Measurements from ENCODE around the gene DRAP1. TPM values are rescaled to one million over a fixed set of nuclear protein-coding genes. Genes with fewer than 3 reads are reported as not detected.

The DRAP1 gene
- polyA plus RNA-seq, 2 of the 4 experiments (the other 2 are of a cell fraction) = 73.7 to 143 TPM

DNA sequence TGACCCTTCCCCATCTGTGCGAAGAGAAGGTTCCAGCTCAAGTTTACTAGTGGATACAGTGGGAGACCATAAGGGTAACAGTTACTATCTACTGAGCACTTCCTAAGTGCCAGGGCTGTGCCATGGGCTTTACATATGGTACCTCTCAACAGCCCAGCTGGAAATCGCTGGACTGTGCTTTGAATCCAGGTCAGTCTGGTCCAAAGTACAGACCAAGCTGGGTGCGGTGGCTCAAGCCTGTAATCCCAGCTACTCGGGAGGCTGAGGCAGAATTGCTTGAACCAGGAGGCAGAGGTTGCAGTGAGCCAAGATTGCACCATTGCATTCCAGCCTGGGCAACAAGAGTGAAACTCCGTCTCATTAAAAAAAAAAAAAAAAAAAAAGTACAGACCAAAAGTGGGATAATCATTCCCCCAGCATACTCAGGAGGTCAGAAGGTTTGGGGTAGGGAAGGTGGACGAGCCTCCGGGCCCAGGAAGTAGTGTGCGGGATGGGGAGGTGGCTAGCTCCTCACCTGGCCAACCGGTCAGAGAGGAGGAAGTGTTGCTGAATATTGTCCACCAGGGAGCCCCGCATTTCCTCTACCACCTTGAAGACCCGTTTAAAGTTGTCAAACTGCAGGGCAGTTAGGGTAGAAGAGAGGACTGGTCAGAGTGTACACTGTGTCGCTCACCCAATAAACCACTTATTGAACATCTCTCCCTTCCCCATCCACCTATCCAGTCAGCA is 33.3 kb upstream of the DRAP1 start:
- TF ChIP-seq, protein P1, sequence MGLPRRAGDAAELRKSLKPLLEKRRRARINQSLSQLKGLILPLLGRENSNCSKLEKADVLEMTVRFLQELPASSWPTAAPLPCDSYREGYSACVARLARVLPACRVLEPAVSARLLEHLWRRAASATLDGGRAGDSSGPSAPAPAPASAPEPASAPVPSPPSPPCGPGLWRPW (IDR thresholded peaks at IDR 0.05) = no peak
- TF ChIP-seq FOSL2 (IDR thresholded peaks at IDR 0.05) = no peak
- no peak for TF ChIP-seq FOSL2 (CRISPR knock-in tag; IDR thresholded peaks at IDR 0.05)
- no peak for TF ChIP-seq CHD2 (IDR thresholded peaks at IDR 0.05; ENCODE audit: low read length, partially characterized antibody)
- TF ChIP-seq POLR2A (IDR thresholded peaks at IDR 0.05; ENCODE audit: low read length) = no peak
- TF ChIP-seq KDM5A (IDR thresholded peaks at IDR 0.05) = no peak
- no peak for TF ChIP-seq HOXA7 (CRISPR knock-in tag; IDR thresholded peaks at IDR 0.05)
- no peak for TF ChIP-seq HOXB13 (CRISPR knock-in tag; IDR thresholded peaks at IDR 0.05; ENCODE audit: low read depth)
- TF ChIP-seq MYC (IDR thresholded peaks at IDR 0.05; ENCODE audit: borderline replicate concordance, low read length) = no peak
- no peak for TF ChIP-seq EHF (CRISPR knock-in tag; IDR thresholded peaks at IDR 0.05)
- TF ChIP-seq NR3C1 (IDR thresholded peaks at IDR 0.05) = no peak
- TF ChIP-seq JUN (IDR thresholded peaks at IDR 0.05) = no peak
- no peak for TF ChIP-seq EP300 (IDR thresholded peaks at IDR 0.05)
- TF ChIP-seq POLR2AphosphoS2 (conservative IDR thresholded peaks at IDR 0.05; ENCODE audit: low read length) = no peak
- no peak for DNase-seq (ENCODE audit: low read depth in 1 of 2, low spot score in 1 of 2)
- Histone ChIP-seq H3K4me2 (no peak overlapping the region), H3K4me3 (no peak overlapping the region), H3K9me3 (no peaks in the 10 kb centered on the region), H3K4me1 (peaks cover 30% of the 10 kb centered on the region), H3K27ac (no peak overlapping the region)
- WGBS (ENCODE audit: missing lambda C conversion rate) = 79% methylated on average over 10 of the region's 12 CpGs
- FAIRE-seq = no peak
- ChIA-PET CTCF (interaction anchor here (0.7 to 20.5 kb wide), 26 partner anchors 8 to 271 kb away, joined by 3 to 618 read pairs (median 14); partner anchors contain the start of genes AP5B1, C11orf68, CFL1 and CTSW), POLR2A (interaction anchor here (0.9 kb wide), 1 partner anchor 26 kb away, joined by 3 read pairs; no protein-coding TSS in a partner anchor)
- ATAC-seq = no peak

DNA sequence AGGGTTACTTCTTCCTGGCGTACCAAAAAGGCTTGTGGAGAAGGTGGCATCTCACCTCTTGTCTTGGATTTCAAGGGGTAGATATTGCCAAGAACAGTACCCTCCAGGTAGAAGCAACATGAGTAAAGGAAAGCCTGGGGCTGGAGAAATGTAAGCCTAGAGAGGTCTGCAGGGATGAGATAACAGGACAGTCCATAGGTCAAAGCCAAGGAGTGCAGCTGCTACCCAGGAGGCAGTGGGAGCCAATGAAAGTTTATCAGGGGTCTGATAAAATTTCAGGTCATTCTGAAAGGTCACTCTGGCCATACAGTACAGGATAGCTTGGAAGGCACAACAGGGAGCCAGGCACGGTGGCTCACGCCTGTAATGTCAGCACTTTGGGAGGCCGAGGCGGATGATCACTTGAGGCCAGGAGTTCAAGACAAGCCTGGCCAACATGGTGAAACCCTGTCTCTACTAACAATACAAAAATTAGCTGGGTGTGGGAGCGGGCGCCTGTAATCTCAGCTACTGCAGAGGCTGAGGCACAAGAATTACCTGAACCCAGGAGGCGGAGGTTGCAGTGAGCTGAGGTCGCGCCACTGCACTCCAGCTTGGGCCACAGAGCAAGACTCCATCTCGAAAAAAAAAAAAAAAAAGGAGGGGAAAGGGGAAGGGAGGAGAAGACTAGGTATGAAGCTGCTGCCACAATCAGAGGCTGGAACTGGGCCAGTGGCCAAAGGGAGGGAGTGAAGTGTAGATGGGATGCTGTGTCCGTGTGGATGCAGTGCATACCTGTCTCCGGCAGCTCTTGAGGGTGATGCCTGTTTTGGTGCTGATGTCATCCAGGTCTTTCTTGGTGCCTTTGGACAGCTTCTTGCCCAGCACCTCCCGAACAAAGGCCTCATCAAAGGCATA is 32.2 kb upstream of the DRAP1 start:
- ATAC-seq = no peak
- 82% methylated on average over 14 of the region's 14 CpGs for WGBS (ENCODE audit: missing lambda C conversion rate)
- Histone ChIP-seq H3K4me2 (peak overlapping the region; percentile 96), H3K27ac (peak overlapping the region; percentile 93 to 96), H3K4me3 (peak overlapping the region; percentile 72), H3K9me3 (no peaks in the 10 kb centered on the region), H3K4me1 (peaks cover 37% of the 10 kb centered on the region)
- no peak for DNase-seq (ENCODE audit: low read depth in 1 of 2, low spot score in 1 of 2)
- CTCF ChIA-PET = interaction anchor here (0.6 to 20.5 kb wide), 20 partner anchors 9 to 181 kb away, joined by 3 to 618 read pairs (median 17); partner anchors contain the start of genes C11orf68, CFL1, CTSW and DRAP1
- POLR2A ChIA-PET = interaction anchor here (0.6 to 1.8 kb wide), 3 partner anchors 60 to 167 kb away, joined by 3 to 6 read pairs (median 3); partner anchors contain the start of gene RNASEH2C
- no peak for TF ChIP-seq EP300 (IDR thresholded peaks at IDR 0.05)
- no peak for FAIRE-seq

DNA sequence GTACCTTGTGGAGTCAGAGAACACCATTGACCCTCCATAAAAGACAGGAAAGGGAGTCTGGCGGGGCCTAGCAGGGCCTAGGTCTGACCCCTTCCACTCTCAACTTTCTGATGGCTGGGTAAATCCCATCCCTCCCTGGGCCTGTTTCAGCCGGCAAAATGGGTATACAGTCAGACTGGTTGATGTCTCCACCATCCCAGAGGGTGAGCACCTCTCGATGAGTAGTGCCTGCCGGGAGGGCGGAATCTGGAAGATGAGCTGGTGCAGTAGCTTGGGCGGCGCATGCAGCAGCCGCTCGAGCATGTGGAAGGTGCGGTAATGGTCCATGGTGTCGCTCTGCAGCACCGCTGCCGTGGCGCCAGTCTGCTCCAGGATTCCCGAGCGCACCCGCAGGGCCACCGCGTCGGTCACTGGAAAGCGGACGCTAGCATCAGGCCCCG is 31.5 kb upstream of the DRAP1 start:
- WGBS (ENCODE audit: missing lambda C conversion rate) = 0% methylated on average over 11 of the region's 23 CpGs
- Histone ChIP-seq H3K27ac (peak overlapping the region; percentile 93 to 96), H3K4me1 (peaks cover 44% of the 10 kb centered on the region), H3K9me3 (no peaks in the 10 kb centered on the region), H3K4me3 (peak overlapping the region; percentile 72), H3K4me2 (peak overlapping the region; percentile 96)
- FAIRE-seq = no peak
- POLR2A ChIA-PET = interaction anchor here (0.6 to 4.3 kb wide), 23 partner anchors 11 to 1880 kb away, joined by 3 to 36 read pairs (median 7); partner anchors contain the start of genes C11orf68, CFL1, FOSL1 and PCNX3
- peak in 1 of 2 experiments; percentile 45 for DNase-seq (ENCODE audit: low read depth in 1 of 2, low spot score in 1 of 2)
- CTCF ChIA-PET = interaction anchor here (0.6 to 20.5 kb wide), 33 partner anchors 10 to 228 kb away, joined by 3 to 618 read pairs (median 5); partner anchors contain the start of genes C11orf68, CFL1, CTSW and DRAP1
- ATAC-seq = peak; percentile 0 to 4; a peak in 4 of 6 replicates
- TF ChIP-seq POLR2A (IDR thresholded peaks at IDR 0.05; ENCODE audit: low read length) (no peak), GATA3 (IDR thresholded peaks at IDR 0.05; ENCODE audit: borderline replicate concordance) (no peak), MAFK (IDR thresholded peaks at IDR 0.05; ENCODE audit: partially characterized antibody) (no peak), RNF2 (IDR thresholded peaks at IDR 0.05; ENCODE audit: borderline replicate concordance, low read depth) (no peak), ESRRA (IDR thresholded peaks at IDR 0.05; ENCODE audit: borderline replicate concordance, low read length) (no peak), JUNB (IDR thresholded peaks at IDR 0.05) (no peak), NR3C1 (IDR thresholded peaks at IDR 0.05) (no peak), EP300 (IDR thresholded peaks at IDR 0.05) (no peak), TFCP2L1 (CRISPR knock-in tag; IDR thresholded peaks at IDR 0.05) (no peak), MYC (IDR thresholded peaks at IDR 0.05; ENCODE audit: borderline replicate concordance, low read length) (0 out of 2 replicates have a peak, but pooled peaks have one; percentile 36), HDAC2 (IDR thresholded peaks at IDR 0.05) (no peak), CEBPB (IDR thresholded peaks at IDR 0.05) (no peak), FOXS1 (CRISPR knock-in tag; IDR thresholded peaks at IDR 0.05) (no peak), KDM1A (IDR thresholded peaks at IDR 0.05; ENCODE audit: low read depth) (no peak), RCOR1 (IDR thresholded peaks at IDR 0.05; ENCODE audit: low read depth, low read length) (no peak), FOSL2 (IDR thresholded peaks at IDR 0.05) (no peak), FOSL2 (CRISPR knock-in tag; IDR thresholded peaks at IDR 0.05) (no peak), HEYL (CRISPR knock-in tag; IDR thresholded peaks at IDR 0.05) (no peak; the same call in 1 of the 2 replicates), ZNF302 (CRISPR knock-in tag; IDR thresholded peaks at IDR 0.05) (no peak), SREBF2 (IDR thresholded peaks at IDR 0.05) (no peak), KDM5A (IDR thresholded peaks at IDR 0.05) (no peak)
- TF ChIP-seq, protein P2, sequence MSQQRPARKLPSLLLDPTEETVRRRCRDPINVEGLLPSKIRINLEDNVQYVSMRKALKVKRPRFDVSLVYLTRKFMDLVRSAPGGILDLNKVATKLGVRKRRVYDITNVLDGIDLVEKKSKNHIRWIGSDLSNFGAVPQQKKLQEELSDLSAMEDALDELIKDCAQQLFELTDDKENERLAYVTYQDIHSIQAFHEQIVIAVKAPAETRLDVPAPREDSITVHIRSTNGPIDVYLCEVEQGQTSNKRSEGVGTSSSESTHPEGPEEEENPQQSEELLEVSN (IDR thresholded peaks at IDR 0.05; ENCODE audit: borderline replicate concordance, low read depth) = 0 out of 2 replicates have a peak, but pooled peaks have one; percentile 15
- TF ChIP-seq, protein P3, sequence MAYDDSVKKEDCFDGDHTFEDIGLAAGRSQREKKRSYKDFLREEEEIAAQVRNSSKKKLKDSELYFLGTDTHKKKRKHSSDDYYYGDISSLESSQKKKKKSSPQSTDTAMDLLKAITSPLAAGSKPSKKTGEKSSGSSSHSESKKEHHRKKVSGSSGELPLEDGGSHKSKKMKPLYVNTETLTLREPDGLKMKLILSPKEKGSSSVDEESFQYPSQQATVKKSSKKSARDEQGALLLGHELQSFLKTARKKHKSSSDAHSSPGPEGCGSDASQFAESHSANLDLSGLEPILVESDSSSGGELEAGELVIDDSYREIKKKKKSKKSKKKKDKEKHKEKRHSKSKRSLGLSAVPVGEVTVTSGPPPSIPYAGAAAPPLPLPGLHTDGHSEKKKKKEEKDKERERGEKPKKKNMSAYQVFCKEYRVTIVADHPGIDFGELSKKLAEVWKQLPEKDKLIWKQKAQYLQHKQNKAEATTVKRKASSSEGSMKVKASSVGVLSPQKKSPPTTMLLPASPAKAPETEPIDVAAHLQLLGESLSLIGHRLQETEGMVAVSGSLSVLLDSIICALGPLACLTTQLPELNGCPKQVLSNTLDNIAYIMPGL (CRISPR knock-in tag; IDR thresholded peaks at IDR 0.05; ENCODE audit: borderline replicate concordance) = no peak

All from A549 (cell line).